ENCODE measurements around the gene ZMYND10. TPM values are rescaled to one million over a fixed set of nuclear protein-coding genes. Genes with fewer than 3 reads are reported as not detected.
A peak's percentile ranks its signal among the peaks of the same experiment; 100 is the strongest.

Gene ZMYND10
- total RNA-seq, 3 donors from 2014 or later (not counting 1 experiment from before 2014, with no cell fraction given): 3.0 to 6.3 (median 3.5) TPM

DNA sequence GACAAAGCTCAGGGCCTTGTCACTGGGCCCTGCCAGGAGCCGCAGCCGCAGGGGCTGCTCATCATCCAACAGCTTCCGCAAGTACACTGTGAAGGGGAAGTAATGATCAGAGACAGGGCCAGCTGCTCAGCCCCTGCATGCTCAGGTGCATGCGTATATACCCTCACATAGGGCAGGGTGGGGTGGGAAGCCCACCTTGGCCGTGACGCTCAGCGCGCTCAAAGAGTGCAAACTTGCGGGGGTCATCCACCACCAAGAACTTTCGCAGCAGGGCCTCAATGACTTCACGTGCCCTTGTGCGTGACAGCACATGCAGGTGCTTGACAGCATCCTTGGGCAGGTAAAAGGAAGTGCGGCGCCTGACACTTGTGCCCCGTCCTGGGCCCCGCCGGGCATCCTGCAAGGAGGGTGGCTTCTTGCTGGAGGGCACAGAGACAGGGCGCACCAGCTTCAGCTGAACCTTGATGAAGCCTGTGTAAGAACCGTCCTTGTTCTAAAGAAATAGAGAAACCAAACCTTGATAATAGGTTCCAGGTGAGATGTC, 14.1 kb downstream of the ZMYND10 start:
- Mint-ChIP-seq H3K27me3 (ENCODE audit: low read depth in 2 of 2) (no peaks in the 10 kb centered on the region), H3K4me1 (peaks cover 35 to 55% of the 10 kb centered on the region in 2 donors), H3K9me3 (no peaks in the 10 kb centered on the region), H3K27ac (no peak overlapping the region), H3K36me3 (no peaks in the 10 kb centered on the region), H3K4me3 (no peak overlapping the region)
- no peak for DNase-seq
- intact Hi-C loops (cut with micrococcal nuclease): no loop called here
- Histone ChIP-seq H3K27me3 (ENCODE audit: control insufficient read depth, insufficient read depth, low read length) (no peaks in the 10 kb centered on the region), H3K9me3 (ENCODE audit: control insufficient read depth, insufficient read depth, low read length) (no peaks in the 10 kb centered on the region), H3K27ac (ENCODE audit: low read length) (no peak overlapping the region), H3K4me3 (ENCODE audit: low read length) (no peak overlapping the region), H3K36me3 (ENCODE audit: control insufficient read depth, insufficient read depth, low read length) (peaks cover 41% of the 10 kb centered on the region), H3K4me1 (ENCODE audit: control insufficient read depth, insufficient read depth, low read length) (peaks cover 69% of the 10 kb centered on the region)
- TF ChIP-seq, protein P1, sequence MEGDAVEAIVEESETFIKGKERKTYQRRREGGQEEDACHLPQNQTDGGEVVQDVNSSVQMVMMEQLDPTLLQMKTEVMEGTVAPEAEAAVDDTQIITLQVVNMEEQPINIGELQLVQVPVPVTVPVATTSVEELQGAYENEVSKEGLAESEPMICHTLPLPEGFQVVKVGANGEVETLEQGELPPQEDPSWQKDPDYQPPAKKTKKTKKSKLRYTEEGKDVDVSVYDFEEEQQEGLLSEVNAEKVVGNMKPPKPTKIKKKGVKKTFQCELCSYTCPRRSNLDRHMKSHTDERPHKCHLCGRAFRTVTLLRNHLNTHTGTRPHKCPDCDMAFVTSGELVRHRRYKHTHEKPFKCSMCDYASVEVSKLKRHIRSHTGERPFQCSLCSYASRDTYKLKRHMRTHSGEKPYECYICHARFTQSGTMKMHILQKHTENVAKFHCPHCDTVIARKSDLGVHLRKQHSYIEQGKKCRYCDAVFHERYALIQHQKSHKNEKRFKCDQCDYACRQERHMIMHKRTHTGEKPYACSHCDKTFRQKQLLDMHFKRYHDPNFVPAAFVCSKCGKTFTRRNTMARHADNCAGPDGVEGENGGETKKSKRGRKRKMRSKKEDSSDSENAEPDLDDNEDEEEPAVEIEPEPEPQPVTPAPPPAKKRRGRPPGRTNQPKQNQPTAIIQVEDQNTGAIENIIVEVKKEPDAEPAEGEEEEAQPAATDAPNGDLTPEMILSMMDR (IDR thresholded peaks at IDR 0.05): no peak
- ATAC-seq: no peak
- WGBS (ENCODE audit: insufficient coverage): 95% methylated on average over 19 of the region's 19 CpGs

DNA sequence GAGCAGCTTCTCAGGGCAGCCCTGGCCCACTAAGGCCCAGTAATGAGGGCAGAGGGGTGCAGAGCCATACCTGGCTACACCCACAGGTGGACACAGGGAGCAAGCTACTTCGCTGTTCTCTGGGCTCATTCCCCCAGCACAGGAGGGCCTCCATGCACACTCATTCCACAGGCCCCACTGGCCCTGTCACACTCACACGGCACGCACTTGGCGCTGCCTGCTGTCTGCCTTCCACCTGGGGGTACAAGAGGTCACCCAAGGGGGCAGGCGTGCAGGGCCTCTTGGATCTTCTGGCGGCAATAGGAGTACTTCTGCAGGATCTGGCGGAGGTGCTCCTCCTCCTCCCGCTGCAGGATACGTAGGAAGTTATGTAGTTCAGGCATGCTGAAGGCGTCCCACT, 15.2 kb downstream of the ZMYND10 start:
- Histone ChIP-seq H3K9me3 (ENCODE audit: control insufficient read depth, insufficient read depth, low read length) (no peaks in the 10 kb centered on the region), H3K27me3 (ENCODE audit: control insufficient read depth, insufficient read depth, low read length) (no peaks in the 10 kb centered on the region), H3K27ac (ENCODE audit: low read length) (no peak overlapping the region), H3K36me3 (ENCODE audit: control insufficient read depth, insufficient read depth, low read length) (peaks cover 42% of the 10 kb centered on the region), H3K4me3 (ENCODE audit: low read length) (no peak overlapping the region), H3K4me1 (ENCODE audit: control insufficient read depth, insufficient read depth, low read length) (peaks cover 61% of the 10 kb centered on the region)
- DNase-seq: no peak
- no peaks in the 10 kb centered on the region for H3K36me3 Mint-ChIP-seq
- intact Hi-C loops (cut with micrococcal nuclease): no loop called here
- peak overlapping the region in 1 of 2 donors; percentile 24 for H3K27ac Mint-ChIP-seq
- no peak overlapping the region for H3K4me3 Mint-ChIP-seq
- WGBS (ENCODE audit: insufficient coverage): 99% methylated on average over 10 of the region's 10 CpGs
- H3K27me3 Mint-ChIP-seq (ENCODE audit: low read depth in 2 of 2): no peaks in the 10 kb centered on the region
- TF ChIP-seq, protein P1 (IDR thresholded peaks at IDR 0.05): no peak
- peaks cover 24 to 47% of the 10 kb centered on the region in 2 donors for H3K4me1 Mint-ChIP-seq
- no peak for ATAC-seq
- no peaks in the 10 kb centered on the region for H3K9me3 Mint-ChIP-seq

DNA sequence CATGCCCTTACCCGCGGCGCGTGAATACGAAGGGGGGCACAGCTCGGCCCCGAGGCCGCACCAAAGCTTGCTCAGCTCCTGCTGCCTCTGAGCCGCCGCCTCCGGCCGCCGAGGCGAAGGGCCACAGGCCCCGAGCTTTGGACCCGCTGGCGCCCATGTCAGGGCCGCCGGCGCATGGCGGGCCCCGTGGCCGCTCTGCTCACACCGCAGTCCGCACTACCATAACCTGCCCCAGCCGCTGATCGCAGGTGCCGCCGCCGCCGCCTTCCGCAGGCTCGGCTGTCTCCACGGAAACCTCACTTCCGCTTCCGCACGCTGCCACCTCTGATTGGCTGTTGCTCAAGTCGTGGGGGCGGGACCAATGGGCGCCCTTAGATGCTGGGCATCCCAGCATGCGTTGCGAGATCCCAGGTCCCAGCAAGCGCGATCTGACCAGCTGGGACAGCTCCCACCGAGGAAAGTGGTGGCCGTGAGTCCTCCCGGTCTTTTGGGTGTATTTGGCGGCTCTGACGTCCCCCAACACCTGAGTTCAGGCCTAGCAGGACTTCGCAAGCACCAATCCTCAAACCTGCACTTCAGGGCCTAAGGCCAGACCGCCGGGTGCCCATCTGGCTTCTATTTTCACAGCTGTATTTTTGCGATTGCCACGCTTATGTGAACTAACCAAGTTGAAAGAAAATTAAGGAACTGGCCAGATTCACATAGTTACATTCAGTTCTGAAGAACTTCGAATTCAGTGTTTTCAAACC, 17.4 kb downstream of the ZMYND10 start, which contains the start of gene TUSC2:
TUSC2 (minus strand) TSS at position 281 of the 749 bp plus-strand sequence; CDS start at position 157, 124 bp downstream.
- DNase-seq: peak; percentile 94 to 98
- intact Hi-C loops (cut with micrococcal nuclease): no loop called here
- Mint-ChIP-seq H3K9me3 (no peaks in the 10 kb centered on the region), H3K4me3 (peak within 1 kb of the TSS; percentile 85), H3K27ac (peak within 1 kb of the TSS; percentile 85 to 87), H3K4me1 (peaks cover 10 to 45% of the 10 kb centered on the region in 2 donors), H3K27me3 (ENCODE audit: low read depth in 2 of 2) (no peaks in the 10 kb centered on the region), H3K36me3 (no peaks in the 10 kb centered on the region)
- H3K36me3 ChIP-seq (ENCODE audit: control insufficient read depth, insufficient read depth, low read length): peaks cover 40% of the 10 kb centered on the region
- H3K27ac ChIP-seq (ENCODE audit: low read length): peak within 1 kb of the TSS; percentile 71
- ATAC-seq: peak; percentile 96 to 97 (median 97)
- H3K27me3 ChIP-seq (ENCODE audit: control insufficient read depth, insufficient read depth, low read length): no peaks in the 10 kb centered on the region
- peaks cover 39% of the 10 kb centered on the region for H3K4me1 ChIP-seq (ENCODE audit: control insufficient read depth, insufficient read depth, low read length)
- TF ChIP-seq, protein P1 (IDR thresholded peaks at IDR 0.05): no peak
- H3K9me3 ChIP-seq (ENCODE audit: control insufficient read depth, insufficient read depth, low read length): no peaks in the 10 kb centered on the region
- peak within 1 kb of the TSS; percentile 69 for H3K4me3 ChIP-seq (ENCODE audit: low read length)
- 3% methylated on average over 55 of the region's 55 CpGs for WGBS (ENCODE audit: insufficient coverage)

All from natural killer cell (primary cell).